Osteoblast (primary cell): ENCODE measurements around the gene MAN1C1. TPM values are rescaled to one million over a fixed set of nuclear protein-coding genes. Genes with fewer than 3 reads are reported as not detected.

Experiments
- DNase-seq: peaks from one replicate; pipeline ENCODE4 v3.0.0; 2011; ENCODE audit warnings: low spot score, mixed read lengths; ENCODE audit not compliant: insufficient read length; ENCODE audit errors: missing footprints
- H2AFZ ChIP-seq: 2 replicates; pipeline ENCODE4 v1.6.0; 2011; ENCODE audit warnings: mild to moderate bottlenecking, low read length
- H3K27ac ChIP-seq: 2 replicates; pipeline ENCODE4 v1.5.1; 2011; ENCODE audit warnings: mild to moderate bottlenecking, low read depth, low read length, moderate library complexity
- H3K27me3 ChIP-seq: 2 replicates; pipeline ENCODE4 v1.6.0; 2012; ENCODE audit warnings: mild to moderate bottlenecking, control low read depth, inconsistent platforms, low read length, moderate library complexity; ENCODE audit not compliant: insufficient read depth
- H3K36me3 ChIP-seq: 2 replicates; pipeline ENCODE4 v1.5.1; 2011; ENCODE audit warnings: mild to moderate bottlenecking, low read length, control low read depth, moderate library complexity; ENCODE audit not compliant: insufficient read depth
- H3K4me1 ChIP-seq: 2 replicates; pipeline ENCODE4 v1.5.1; 2011; ENCODE audit warnings: mild to moderate bottlenecking, low read length, control low read depth, moderate library complexity; ENCODE audit not compliant: insufficient read depth
- H3K4me2 ChIP-seq: 2 replicates; pipeline ENCODE4 v1.6.0; 2011; ENCODE audit warnings: mild to moderate bottlenecking, low read length; ENCODE audit not compliant: insufficient read depth
- H3K4me3 ChIP-seq: fragments of 200-600 bp; sonication (generic); 3 replicates; pipeline ENCODE4 v1.5.1; 2012; ENCODE audit warnings: mild to moderate bottlenecking, low read length, inconsistent platforms; ENCODE audit not compliant: insufficient read depth
- H3K79me2 ChIP-seq: 2 replicates; pipeline ENCODE4 v1.6.0; 2012; ENCODE audit warnings: mild to moderate bottlenecking, low read length, control low read depth, inconsistent platforms; ENCODE audit not compliant: insufficient read depth
- H3K9me3 ChIP-seq: 2 replicates; pipeline ENCODE4 v1.5.1; 2011; ENCODE audit warnings: low read depth, low read length, control low read depth
- H4K20me1 ChIP-seq: 2 replicates; pipeline ENCODE4 v1.6.0; 2012; ENCODE audit warnings: mild to moderate bottlenecking, low read length, control low read depth; ENCODE audit not compliant: insufficient read depth
- CTCF ChIP-seq: IDR thresholded peaks from 2 replicates; pipeline ENCODE4 v1.5.1; 2011; ENCODE audit warnings: mild to moderate bottlenecking, low read depth, low read length, moderate library complexity; ENCODE audit errors: extremely low read depth
- total RNA-seq: library from RNA; depleted of rRNA; stranded (reverse); fragments of >200 nt; gene quantifications from 2 replicates; pipeline ENCODE4 v1.2.3, GENCODE V29; 2012

Gene MAN1C1
- total RNA-seq, 1 donor: 16.3 TPM

GRCh38 chr1:25653558-25653957 lies 37.0 kb downstream of the MAN1C1 start:
- Histone ChIP-seq H3K4me1 (no peaks in the 10 kb centered on the region), H2AFZ (no peak overlapping the region), H3K4me2 (no peak overlapping the region), H3K27ac (no peak overlapping the region), H3K79me2 (no peaks in the 10 kb centered on the region), H3K36me3 (no peaks in the 10 kb centered on the region), H4K20me1 (no peaks in the 10 kb centered on the region), H3K4me3 (no peak overlapping the region), H3K9me3 (no peaks in the 10 kb centered on the region), H3K27me3 (peaks cover 31% of the 10 kb centered on the region)
- TF ChIP-seq CTCF: no peak
- DNase-seq: no peak

GRCh38 chr1:25654109-25654660 lies 37.6 kb downstream of the MAN1C1 start:
- Histone ChIP-seq H3K27ac (no peak overlapping the region), H3K9me3 (no peaks in the 10 kb centered on the region), H3K4me2 (no peak overlapping the region), H3K4me1 (no peaks in the 10 kb centered on the region), H3K36me3 (no peaks in the 10 kb centered on the region), H3K4me3 (no peak overlapping the region), H3K79me2 (no peaks in the 10 kb centered on the region), H3K27me3 (peaks cover 26% of the 10 kb centered on the region), H4K20me1 (no peaks in the 10 kb centered on the region), H2AFZ (no peak overlapping the region)
- no peak for DNase-seq
- TF ChIP-seq CTCF: no peak

- Histone ChIP-seq H2AFZ (no peak overlapping the region), H3K27me3 (peaks cover 20% of the 10 kb centered on the region), H3K9me3 (no peaks in the 10 kb centered on the region), H3K27ac (no peak overlapping the region), H3K4me1 (no peaks in the 10 kb centered on the region), H3K4me2 (no peak overlapping the region), H3K4me3 (no peak overlapping the region), H3K79me2 (no peaks in the 10 kb centered on the region), H3K36me3 (no peaks in the 10 kb centered on the region), H4K20me1 (no peaks in the 10 kb centered on the region)
- no peak for DNase-seq
- TF ChIP-seq CTCF: no peak
These were observed 40.7 kb downstream of the MAN1C1 start for GRCh38 chr1:25657121-25657882.

- H3K4me3 ChIP-seq: no peak overlapping the region
- no peaks in the 10 kb centered on the region for H3K79me2 ChIP-seq
- H3K27ac ChIP-seq: no peak overlapping the region
- no peaks in the 10 kb centered on the region for H3K9me3 ChIP-seq
- DNase-seq: no peak
- no peak overlapping the region for H2AFZ ChIP-seq
- no peak for TF ChIP-seq CTCF
- H3K4me1 ChIP-seq: no peaks in the 10 kb centered on the region
- H3K4me2 ChIP-seq: no peak overlapping the region
- peaks cover 17% of the 10 kb centered on the region for H3K27me3 ChIP-seq
- no peaks in the 10 kb centered on the region for H3K36me3 ChIP-seq
- H4K20me1 ChIP-seq: no peaks in the 10 kb centered on the region
These were observed 41.5 kb downstream of the MAN1C1 start for GRCh38 chr1:25657883-25658760.
